GM12878 (cell line): Measurements from ENCODE around the gene DLG2. TPM values are rescaled to one million over a fixed set of nuclear protein-coding genes. Genes with fewer than 3 reads are reported as not detected.
A peak's percentile ranks its signal among the peaks of the same experiment; 100 is the strongest.

Source experiments
- ATAC-seq: fragments of 200-7000 bp; cut with Tn5 transposase; 3 replicates; pipeline ENCODE4 v1.9.1; 2020; ENCODE audit warnings: mild to moderate bottlenecking, moderate library complexity
- BruUV-seq: library from RNA; stranded (reverse); fragments of 400-500 nt; replicated peaks from 2 replicates; lab custom pipeline; 2021; lab: Mats Ljungman, UMichigan
- CTCF ChIA-PET: fragments of 300-600 bp; sonication (Branson Sonifier 250); formaldehyde crosslinking; extraction: SDS; loops from one replicate; lab custom pipeline; 2021; ENCODE audit warnings: inconsistent platforms; lab: Yijun Ruan, JAX
- POLR2A ChIA-PET: fragments of 350-600 bp; formaldehyde crosslinking; extraction: SDS; loops from one replicate; lab custom pipeline; 2021; ENCODE audit warnings: inconsistent platforms; lab: Charles Lee
- RAD21 ChIA-PET: fragments of 300-600 bp; sonication (Branson Sonifier 250); formaldehyde crosslinking; loops from one replicate; lab custom pipeline; 2023; ENCODE audit warnings: antibody characterized with exemption; ENCODE audit not compliant: unreplicated experiment; lab: Charles Lee
- SMC1A ChIA-PET: fragments of 300-600 bp; sonication (Branson Sonifier 250); formaldehyde crosslinking; loops from one replicate; lab custom pipeline; 2023; ENCODE audit not compliant: unreplicated experiment, uncharacterized antibody; lab: Charles Lee
- DNase-seq: peaks from one replicate; pipeline ENCODE4 v3.0.0-alpha.2; 2011; ENCODE audit warnings: low read depth, low spot score
- FAIRE-seq: peaks from 3 replicates; lab custom pipeline; 2011; peaks lifted over from hg19 to GRCh38; lab: Jason Lieb, UNC
- H2AFZ ChIP-seq: 2 replicates; pipeline ENCODE4 v1.6.0; 2011; ENCODE audit warnings: low read depth, low read length, control low read depth; ENCODE audit not compliant: control insufficient read depth
- H3K27ac ChIP-seq: 2 replicates; pipeline ENCODE4 v1.5.1; 2011; ENCODE audit warnings: control low read depth; ENCODE audit not compliant: control insufficient read depth, insufficient read depth
- H3K27me3 ChIP-seq, 2 experiments: replicated peaks in 1 of 2; 2 replicates each; pipeline versions ENCODE4 v1.6.0 to v1.6.1; 2011; ENCODE audit warnings: low read length in 1 of 2; ENCODE audit not compliant: control insufficient read depth in 2 of 2, insufficient read depth in 2 of 2
- H3K36me3 ChIP-seq, 2 experiments: 2 replicates each; pipeline ENCODE4 v1.5.1; 2011; ENCODE audit warnings: low read length in 1 of 2; ENCODE audit not compliant: control insufficient read depth in 2 of 2, insufficient read depth in 2 of 2
- H3K4me1 ChIP-seq: 2 replicates; pipeline ENCODE4 v1.6.1; 2011; ENCODE audit warnings: mild to moderate bottlenecking, low read length, moderate library complexity, mixed read lengths; ENCODE audit not compliant: control insufficient read depth, insufficient read depth
- H3K4me2 ChIP-seq: 2 replicates; pipeline ENCODE4 v1.6.0; 2011; ENCODE audit warnings: control low read depth; ENCODE audit not compliant: control insufficient read depth, insufficient read depth
- H3K4me3 ChIP-seq: fragments of 200-600 bp; sonication (generic); 2 replicates; pipeline ENCODE4 v1.5.1; 2016
- H3K79me2 ChIP-seq: 2 replicates; pipeline ENCODE4 v1.6.0; 2011; ENCODE audit warnings: low read length; ENCODE audit not compliant: control insufficient read depth, insufficient read depth
- H3K9ac ChIP-seq: 2 replicates; pipeline ENCODE4 v1.8.0; 2011; ENCODE audit warnings: low read length, control low read depth, mixed read lengths; ENCODE audit not compliant: control insufficient read depth, insufficient read depth
- H3K9me3 ChIP-seq: replicated peaks from 3 replicates; pipeline ENCODE4 v1.5.1; 2011; ENCODE audit warnings: mild to moderate bottlenecking, low read length; ENCODE audit not compliant: control insufficient read depth, insufficient read depth
- H4K20me1 ChIP-seq: 2 replicates; pipeline ENCODE4 v1.6.0; 2011; ENCODE audit not compliant: control insufficient read depth, insufficient read depth
- BACH1 ChIP-seq: fragments of 450-650 bp; IDR thresholded peaks from 2 replicates; pipeline ENCODE4 v1.6.1; 2017; ENCODE audit warnings: mild to moderate bottlenecking, borderline replicate concordance
- RBBP5 ChIP-seq: fragments of 200-600 bp; sonication (generic); conservative IDR thresholded peaks from 2 replicates; pipeline ENCODE4 v1.6.1; 2016
- RCOR1 ChIP-seq: conservative IDR thresholded peaks from 2 replicates; pipeline ENCODE4 v1.6.1; 2012; ENCODE audit warnings: low read depth, low read length, improper control_type of control experiment
- SPI1 ChIP-seq: IDR thresholded peaks from 2 replicates; pipeline ENCODE4 v1.6.1; 2011; ENCODE audit warnings: low read depth, mild to moderate bottlenecking, low read length, moderate library complexity, borderline replicate concordance; ENCODE audit not compliant: insufficient read depth
- STAT3 ChIP-seq: IDR thresholded peaks from 2 replicates; pipeline ENCODE4 v1.6.1; 2011; ENCODE audit warnings: low read depth, low read length, improper control_type of control experiment
- WGBS: methylation state at CpG from one replicate; pipeline ENCODE4 v1.1.6; 2016; ENCODE audit warnings: low lambda C conversion rate; ENCODE audit not compliant: insufficient replicate concordance, insufficient coverage; ENCODE audit errors: missing lambda C conversion rate; 5-methylcytosine and 5-hydroxymethylcytosine counted together
- in situ Hi-C: fragments of 300-500 bp; cut with MboI; formaldehyde crosslinking; loops from 9 replicates; pipeline ENCODE4 v1.14.3; 2018; ENCODE audit warnings: mixed read lengths
- intact Hi-C: fragments of 100-400 bp; cut with micrococcal nuclease; formaldehyde crosslinking; loops from one replicate; pipeline ENCODE4 v1.14.2; 2022; ENCODE audit not compliant: unreplicated experiment
- polyA plus RNA-seq, 11 experiments: library from polyadenylated mRNA; depleted of rRNA in 4 of 11; unstranded in 6 of 11; stranded (reverse) in 5 of 11; fragments of >200 nt; fragmentation: Nextera tagmentation in 4 of 11; fragmentation: Illumina TruSeq in 1 of 11; extraction: Ambion mirVana in 4 of 11; extraction: Trizol in 1 of 11; gene quantifications; 1 replicate in 1 of 11; 2 replicates in 10 of 11; pipeline versions ENCODE4 v1.2.1 to v1.2.3, GENCODE V29; 2011 to 2016; ENCODE audit warnings: inconsistent platforms in 2 of 11, missing spikeins in 2 of 11, low read depth in 1 of 11
- total RNA-seq, 4 experiments: library from RNA; depleted of rRNA in 3 of 4; stranded (reverse); fragments of >200 nt in 3 of 4; fragmentation: Illumina TruSeq in 1 of 4; extraction: Trizol in 1 of 4; gene quantifications; 2 replicates each; pipeline versions ENCODE4 v1.2.1 to v1.2.3, GENCODE V29; 2013 to 2021
- TF ChIP-seq, protein P1 (sequence below): IDR thresholded peaks from 2 replicates; pipeline ENCODE4 v1.6.1; 2012; ENCODE audit warnings: low read depth, low read length, improper control_type of control experiment
- TF ChIP-seq, protein P2 (sequence below): fragments of 450-650 bp; IDR thresholded peaks from 2 replicates; pipeline ENCODE4 v1.6.1; 2016; ENCODE audit warnings: mild to moderate bottlenecking
- TF ChIP-seq, protein P3 (sequence below): IDR thresholded peaks from 2 replicates; pipeline ENCODE4 v1.6.1; 2012; ENCODE audit warnings: low read length, inconsistent platforms

Gene DLG2
- total and polyA plus RNA-seq, 10 of the 15 experiments (the other 5 are each of a cell fraction or from before 2014, with no cell fraction given) = 0.09 to 0.98 (median 0.35) TPM

DNA sequence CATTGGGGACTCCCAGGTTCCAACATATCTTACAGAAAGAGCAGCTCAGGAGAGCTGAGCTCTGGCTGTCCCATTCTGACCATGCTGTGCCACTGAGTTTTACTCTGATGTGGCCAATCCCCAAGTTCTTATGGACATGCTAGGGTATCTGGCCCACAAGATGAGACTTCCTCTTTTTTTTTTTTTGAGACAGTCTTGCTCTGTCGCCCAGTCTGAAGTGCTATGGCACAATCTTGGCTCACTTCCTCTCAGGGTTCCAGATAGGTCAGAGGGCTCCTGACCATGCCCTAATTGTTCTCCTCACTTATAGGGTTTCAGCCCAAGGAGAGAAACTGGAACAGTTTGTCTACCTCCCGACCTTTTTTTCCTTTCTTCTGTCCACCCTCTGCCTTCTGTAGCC lies 2188.7 kb downstream of the DLG2 start:
- CTCF ChIA-PET = no interaction called here
- SMC1A ChIA-PET = no interaction called here

More for the DNA sequence above, 2188.7 kb downstream of the DLG2 start:
- Histone ChIP-seq H3K4me2 (no peak overlapping the region), H3K36me3 (no peaks in the 10 kb centered on the region), H3K4me3 (no peak overlapping the region), H3K27ac (no peak overlapping the region), H3K27me3 (peaks cover 0 to 2% of the 10 kb centered on the region in 2 experiments; a peak in 2 of 4 replicates), H4K20me1 (no peaks in the 10 kb centered on the region), H3K79me2 (no peaks in the 10 kb centered on the region), H3K4me1 (no peaks in the 10 kb centered on the region), H2AFZ (no peak overlapping the region), H3K9ac (no peak overlapping the region), H3K9me3 (no peaks in the 10 kb centered on the region)
- DNase-seq = no peak
- in situ Hi-C loops (no loop called here), intact Hi-C loops (no loop called here)
- ATAC-seq = peak; percentile 52
- 0% methylated on average over 2 of the region's 2 CpGs for WGBS
- RAD21 ChIA-PET = no interaction called here
- TF ChIP-seq, protein P1, sequence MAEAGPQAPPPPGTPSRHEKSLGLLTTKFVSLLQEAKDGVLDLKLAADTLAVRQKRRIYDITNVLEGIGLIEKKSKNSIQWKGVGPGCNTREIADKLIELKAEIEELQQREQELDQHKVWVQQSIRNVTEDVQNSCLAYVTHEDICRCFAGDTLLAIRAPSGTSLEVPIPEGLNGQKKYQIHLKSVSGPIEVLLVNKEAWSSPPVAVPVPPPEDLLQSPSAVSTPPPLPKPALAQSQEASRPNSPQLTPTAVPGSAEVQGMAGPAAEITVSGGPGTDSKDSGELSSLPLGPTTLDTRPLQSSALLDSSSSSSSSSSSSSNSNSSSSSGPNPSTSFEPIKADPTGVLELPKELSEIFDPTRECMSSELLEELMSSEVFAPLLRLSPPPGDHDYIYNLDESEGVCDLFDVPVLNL = no peak
- TF ChIP-seq SPI1 (peak; percentile 72; the same call in 1 of the 2 replicates), RCOR1 (no peak), RBBP5 (no peak), STAT3 (no peak), BACH1 (no peak)
- TF ChIP-seq, protein P2, sequence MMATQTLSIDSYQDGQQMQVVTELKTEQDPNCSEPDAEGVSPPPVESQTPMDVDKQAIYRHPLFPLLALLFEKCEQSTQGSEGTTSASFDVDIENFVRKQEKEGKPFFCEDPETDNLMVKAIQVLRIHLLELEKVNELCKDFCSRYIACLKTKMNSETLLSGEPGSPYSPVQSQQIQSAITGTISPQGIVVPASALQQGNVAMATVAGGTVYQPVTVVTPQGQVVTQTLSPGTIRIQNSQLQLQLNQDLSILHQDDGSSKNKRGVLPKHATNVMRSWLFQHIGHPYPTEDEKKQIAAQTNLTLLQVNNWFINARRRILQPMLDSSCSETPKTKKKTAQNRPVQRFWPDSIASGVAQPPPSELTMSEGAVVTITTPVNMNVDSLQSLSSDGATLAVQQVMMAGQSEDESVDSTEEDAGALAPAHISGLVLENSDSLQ = no peak
- TF ChIP-seq, protein P3, sequence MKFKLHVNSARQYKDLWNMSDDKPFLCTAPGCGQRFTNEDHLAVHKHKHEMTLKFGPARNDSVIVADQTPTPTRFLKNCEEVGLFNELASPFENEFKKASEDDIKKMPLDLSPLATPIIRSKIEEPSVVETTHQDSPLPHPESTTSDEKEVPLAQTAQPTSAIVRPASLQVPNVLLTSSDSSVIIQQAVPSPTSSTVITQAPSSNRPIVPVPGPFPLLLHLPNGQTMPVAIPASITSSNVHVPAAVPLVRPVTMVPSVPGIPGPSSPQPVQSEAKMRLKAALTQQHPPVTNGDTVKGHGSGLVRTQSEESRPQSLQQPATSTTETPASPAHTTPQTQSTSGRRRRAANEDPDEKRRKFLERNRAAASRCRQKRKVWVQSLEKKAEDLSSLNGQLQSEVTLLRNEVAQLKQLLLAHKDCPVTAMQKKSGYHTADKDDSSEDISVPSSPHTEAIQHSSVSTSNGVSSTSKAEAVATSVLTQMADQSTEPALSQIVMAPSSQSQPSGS = no peak
- POLR2A ChIA-PET = no interaction called here
- FAIRE-seq = no peak
- BruUV-seq = no TSS peak
